ENCODE data around the gene PPP4R2. TPM values are rescaled to one million over a fixed set of nuclear protein-coding genes. Genes with fewer than 3 reads are reported as not detected.
A peak's percentile ranks its signal among the peaks of the same experiment; 100 is the strongest.

Gene PPP4R2
- total RNA-seq, 4 donors from 2014 or later, result 21.3 to 136 (median 62.3) TPM

- Histone ChIP-seq H3K4me1 (no peaks in the 10 kb centered on the region), H3K36me3 (no peaks in the 10 kb centered on the region), H3K4me3 (no peak overlapping the region), H3K27me3 (no peaks in the 10 kb centered on the region), H3K9me3 (no peaks in the 10 kb centered on the region), H3K27ac (no peak overlapping the region)
- intact Hi-C loops (cut with DNase I; ENCODE audit: low total_unique reads), result no loop called here
- DNase-seq, result no peak
- no peak for TF ChIP-seq CTCF (IDR thresholded peaks at IDR 0.05)
- TF ChIP-seq POLR2A (IDR thresholded peaks at IDR 0.05), result no peak
Measured at GRCh38 chr3:73074781-73075180, 78.2 kb downstream of the PPP4R2 start.

- no peak for TF ChIP-seq POLR2A (IDR thresholded peaks at IDR 0.05)
- no peak for TF ChIP-seq CTCF (IDR thresholded peaks at IDR 0.05)
- H3K27me3 ChIP-seq, result no peaks in the 10 kb centered on the region
- intact Hi-C loops (cut with DNase I; ENCODE audit: low total_unique reads), result no loop called here
- no peak for DNase-seq
- no peak overlapping the region for H3K4me3 ChIP-seq
- no peaks in the 10 kb centered on the region for H3K4me1 ChIP-seq
- no peaks in the 10 kb centered on the region for H3K9me3 ChIP-seq
- H3K27ac ChIP-seq, result no peak overlapping the region
- H3K36me3 ChIP-seq, result no peaks in the 10 kb centered on the region
Measured at GRCh38 chr3:73080216-73080966, 83.8 kb downstream of the PPP4R2 start.

GRCh38 chr3:73081140-73081539 lies 84.5 kb downstream of the PPP4R2 start:
- no peak for DNase-seq
- TF ChIP-seq CTCF (IDR thresholded peaks at IDR 0.05) (no peak), POLR2A (IDR thresholded peaks at IDR 0.05) (no peak)
- Histone ChIP-seq H3K4me3 (no peak overlapping the region), H3K27ac (no peak overlapping the region), H3K9me3 (no peaks in the 10 kb centered on the region), H3K36me3 (no peaks in the 10 kb centered on the region), H3K4me1 (no peaks in the 10 kb centered on the region), H3K27me3 (no peaks in the 10 kb centered on the region)
- intact Hi-C loops (cut with DNase I; ENCODE audit: low total_unique reads), result no loop called here

- Histone ChIP-seq H3K9me3 (no peaks in the 10 kb centered on the region), H3K36me3 (no peaks in the 10 kb centered on the region), H3K4me3 (no peak overlapping the region), H3K27ac (no peak overlapping the region), H3K27me3 (no peaks in the 10 kb centered on the region), H3K4me1 (no peaks in the 10 kb centered on the region)
- intact Hi-C loops (cut with DNase I; ENCODE audit: low total_unique reads), result no loop called here
- TF ChIP-seq CTCF (IDR thresholded peaks at IDR 0.05) (no peak), POLR2A (IDR thresholded peaks at IDR 0.05) (no peak)
- no peak for DNase-seq
Measured at GRCh38 chr3:73084170-73084569, 87.6 kb downstream of the PPP4R2 start.

GRCh38 chr3:73086071-73086494 lies 89.5 kb downstream of the PPP4R2 start:
- Histone ChIP-seq H3K27me3 (no peaks in the 10 kb centered on the region), H3K36me3 (no peaks in the 10 kb centered on the region), H3K27ac (no peak overlapping the region), H3K4me1 (no peaks in the 10 kb centered on the region), H3K9me3 (no peaks in the 10 kb centered on the region), H3K4me3 (no peak overlapping the region)
- TF ChIP-seq POLR2A (IDR thresholded peaks at IDR 0.05), result no peak
- peak; percentile 70 to 83 (median 78) for TF ChIP-seq CTCF (IDR thresholded peaks at IDR 0.05)
- intact Hi-C loops (cut with DNase I; ENCODE audit: low total_unique reads), result no loop called here
- peak; percentile 40 to 54 for DNase-seq
